Keratinocyte (primary cell): Measurements from ENCODE around the gene TAMALIN. TPM values are rescaled to one million over a fixed set of nuclear protein-coding genes. Genes with fewer than 3 reads are reported as not detected.

Experiments
- DNase-seq: peaks from one replicate; pipeline ENCODE4 v3.0.0-alpha.2; 2011; ENCODE audit warnings: low read depth, missing footprints, low spot score
- FAIRE-seq: peaks from 2 replicates; lab custom pipeline; 2011; peaks lifted over from hg19 to GRCh38; lab: Jason Lieb, UNC
- H2AFZ ChIP-seq: 2 replicates; pipeline ENCODE4 v1.6.0; 2012; ENCODE audit warnings: low read length, control low read depth, inconsistent platforms; ENCODE audit not compliant: control insufficient read depth
- H3K27ac ChIP-seq: 2 replicates; pipeline ENCODE4 v1.5.1; 2011; ENCODE audit warnings: low read length; ENCODE audit not compliant: control insufficient read depth, insufficient read depth
- H3K27me3 ChIP-seq: 3 replicates; pipeline ENCODE4 v1.6.0; 2011; ENCODE audit warnings: low read length; ENCODE audit not compliant: control insufficient read depth, insufficient read depth; ENCODE audit errors: extremely low read depth
- H3K36me3 ChIP-seq, 2 experiments: 2 replicates in 1 of 2; 3 replicates in 1 of 2; pipeline ENCODE4 v1.5.1; 2011; ENCODE audit warnings: low read length in 2 of 2, mild to moderate bottlenecking in 1 of 2; ENCODE audit not compliant: control insufficient read depth in 2 of 2, insufficient read depth in 2 of 2; ENCODE audit errors: extremely low read depth in 1 of 2
- H3K4me1 ChIP-seq: 3 replicates; pipeline ENCODE4 v1.5.1; 2011; ENCODE audit warnings: low read length; ENCODE audit not compliant: control insufficient read depth, insufficient read depth; ENCODE audit errors: extremely low read depth
- H3K4me2 ChIP-seq: 3 replicates; pipeline ENCODE4 v1.6.0; 2011; ENCODE audit warnings: low read depth, low read length; ENCODE audit not compliant: control insufficient read depth, insufficient read depth; ENCODE audit errors: extremely low read depth
- H3K4me3 ChIP-seq, 3 experiments: fragments of 200-600 bp in 1 of 3; sonication (generic) in 1 of 3; 2 replicates in 2 of 3; 3 replicates in 1 of 3; pipeline ENCODE4 v1.5.1; 2011 to 2016; ENCODE audit warnings: low read length in 3 of 3, mild to moderate bottlenecking in 3 of 3, control low read depth in 2 of 3, inconsistent platforms in 1 of 3, low read depth in 1 of 3, mixed read lengths in 1 of 3, mixed run types in 1 of 3, moderate library complexity in 1 of 3; ENCODE audit not compliant: control insufficient read depth in 2 of 3, insufficient read depth in 2 of 3; ENCODE audit errors: extremely low read depth in 1 of 3
- H3K79me2 ChIP-seq: 2 replicates; pipeline ENCODE4 v1.6.0; 2012; ENCODE audit warnings: low read length; ENCODE audit not compliant: control insufficient read depth, insufficient read depth
- H3K9ac ChIP-seq: 3 replicates; pipeline ENCODE4 v1.6.0; 2011; ENCODE audit warnings: low read length; ENCODE audit not compliant: control insufficient read depth, insufficient read depth; ENCODE audit errors: extremely low read depth
- H3K9me1 ChIP-seq: 3 replicates; pipeline ENCODE4 v1.6.0; 2011; ENCODE audit warnings: low read length; ENCODE audit not compliant: control insufficient read depth, insufficient read depth; ENCODE audit errors: extremely low read depth
- H3K9me3 ChIP-seq: 2 replicates; pipeline ENCODE4 v1.5.1; 2012; ENCODE audit warnings: low read depth, low read length; ENCODE audit not compliant: control insufficient read depth
- H4K20me1 ChIP-seq: 3 replicates; pipeline ENCODE4 v1.6.0; 2011; ENCODE audit warnings: low read length; ENCODE audit not compliant: control insufficient read depth, insufficient read depth; ENCODE audit errors: extremely low read depth
- EZH2 ChIP-seq: IDR thresholded peaks from one replicate; pipeline ENCODE4 v1.6.1; 2012; ENCODE audit warnings: inconsistent platforms, mild to moderate bottlenecking, low read length, moderate library complexity
- dilution Hi-C: fragments of 300-500 bp; cut with MboI; formaldehyde crosslinking; loops from one replicate; pipeline ENCODE4 v1.7.0; 2020; ENCODE audit warnings: low sequenced_read_pairs; ENCODE audit not compliant: extremely low pct_ligation_motif_present
- polyA plus RNA-seq, 5 experiments: library from polyadenylated mRNA; depleted of rRNA in 3 of 5; stranded (reverse) in 3 of 5; stranded (forward) in 1 of 5; unstranded in 1 of 5; fragments of >200 nt; gene quantifications; 1 replicate in 1 of 5; 2 replicates in 3 of 5; 3 replicates in 1 of 5; pipeline versions ENCODE4 v1.2.1 to v1.2.3, GENCODE V29; 2011 to 2012; ENCODE audit warnings: missing spikeins in 2 of 5, low read depth in 1 of 5, low replicate concordance in 1 of 5
- small RNA-seq, 3 experiments: library from RNA; depleted of rRNA; stranded (forward); fragments of <200 nt; gene quantifications; one replicate each; pipeline ENCODE3, GENCODE V24; 2012; ENCODE audit warnings: low read depth in 3 of 3, low replicate concordance in 1 of 3; ENCODE audit not compliant: insufficient read length in 3 of 3
- TF ChIP-seq, protein P1 (sequence below), 3 experiments: IDR thresholded peaks in 1 of 3; conservative IDR thresholded peaks in 1 of 3; optimal IDR thresholded peaks in 1 of 3; 2 replicates in 2 of 3; 3 replicates in 1 of 3; pipeline versions ENCODE3 to v1.5.1; 2011; ENCODE audit warnings: low read length in 3 of 3, mild to moderate bottlenecking in 3 of 3, moderate library complexity in 2 of 3, control low read depth in 1 of 3, inconsistent platforms in 1 of 3; ENCODE audit not compliant: insufficient read depth in 2 of 3; ENCODE audit errors: extremely low read depth in 1 of 3

The TAMALIN gene
- polyA plus RNA-seq, 1 donor (not counting 4 experiments of a cell fraction or from before 2014, with no cell fraction given): 0.54 TPM

GRCh38 chr12:52063981-52064649, 57.4 kb downstream of the TAMALIN start:
- Histone ChIP-seq H3K4me2 (no peak overlapping the region), H3K36me3 (no peaks in the 10 kb centered on the region), H2AFZ (no peak overlapping the region), H3K9me3 (no peaks in the 10 kb centered on the region), H3K27ac (no peak overlapping the region), H3K4me3 (no peak overlapping the region), H3K9me1 (no peaks in the 10 kb centered on the region), H3K9ac (no peak overlapping the region), H4K20me1 (no peaks in the 10 kb centered on the region), H3K27me3 (peaks cover 3% of the 10 kb centered on the region), H3K79me2 (no peaks in the 10 kb centered on the region), H3K4me1 (peaks cover under 1% of the 10 kb centered on the region)
- DNase-seq: no peak
- dilution Hi-C loops: no loop called here
- no peak for TF ChIP-seq EZH2
- TF ChIP-seq, protein P1, sequence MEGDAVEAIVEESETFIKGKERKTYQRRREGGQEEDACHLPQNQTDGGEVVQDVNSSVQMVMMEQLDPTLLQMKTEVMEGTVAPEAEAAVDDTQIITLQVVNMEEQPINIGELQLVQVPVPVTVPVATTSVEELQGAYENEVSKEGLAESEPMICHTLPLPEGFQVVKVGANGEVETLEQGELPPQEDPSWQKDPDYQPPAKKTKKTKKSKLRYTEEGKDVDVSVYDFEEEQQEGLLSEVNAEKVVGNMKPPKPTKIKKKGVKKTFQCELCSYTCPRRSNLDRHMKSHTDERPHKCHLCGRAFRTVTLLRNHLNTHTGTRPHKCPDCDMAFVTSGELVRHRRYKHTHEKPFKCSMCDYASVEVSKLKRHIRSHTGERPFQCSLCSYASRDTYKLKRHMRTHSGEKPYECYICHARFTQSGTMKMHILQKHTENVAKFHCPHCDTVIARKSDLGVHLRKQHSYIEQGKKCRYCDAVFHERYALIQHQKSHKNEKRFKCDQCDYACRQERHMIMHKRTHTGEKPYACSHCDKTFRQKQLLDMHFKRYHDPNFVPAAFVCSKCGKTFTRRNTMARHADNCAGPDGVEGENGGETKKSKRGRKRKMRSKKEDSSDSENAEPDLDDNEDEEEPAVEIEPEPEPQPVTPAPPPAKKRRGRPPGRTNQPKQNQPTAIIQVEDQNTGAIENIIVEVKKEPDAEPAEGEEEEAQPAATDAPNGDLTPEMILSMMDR (optimal IDR thresholded peaks at IDR 0.05 in 1 of 3, IDR thresholded peaks at IDR 0.05 in 1 of 3, conservative IDR thresholded peaks at IDR 0.05 in 1 of 3; ENCODE audit: extremely low read depth in 1 of 3, insufficient read depth in 2 of 3, low read length in 3 of 3): no peak
- no peak for FAIRE-seq

Small RNAs within 50 kb of the gene (small RNA-seq; reads per million reads assigned to genes)
- gene RNU6-574P: 0 to 0.33 (median 0.25) reads per million in 3 experiments

Other genes starting within 250 kb of the TAMALIN start
- not detected in 3 replicates for gene FIGNL2, start 158.2 kb upstream of the TAMALIN start, polyA plus RNA-seq
- not detected in 3 replicates for gene ANKRD33, start 118.8 kb upstream of the TAMALIN start, polyA plus RNA-seq
- gene ACVRL1, start 99.4 kb upstream of the TAMALIN start, polyA plus RNA-seq: not detected in 3 replicates
- 11.8 to 15.3 TPM (median 12.7 TPM) in 3 replicates for gene ACVR1B, start 55.2 kb upstream of the TAMALIN start, polyA plus RNA-seq
- gene NR4A1, start 44.5 kb downstream of the TAMALIN start, polyA plus RNA-seq: 0.69 to 7.8 TPM (median 3.9 TPM) in 3 replicates
- gene ATG101, start 63.0 kb downstream of the TAMALIN start, polyA plus RNA-seq: 62.7 to 74.7 TPM (median 73.9 TPM) in 3 replicates
- not detected in 3 replicates for gene SMIM41, start 72.8 kb downstream of the TAMALIN start, polyA plus RNA-seq
- gene KRT80, start 185.1 kb downstream of the TAMALIN start, polyA plus RNA-seq: 3.3 to 7.2 TPM (median 4.1 TPM) in 3 replicates
- 112 to 224 TPM (median 117 TPM) in 3 replicates for gene KRT7, start 226.3 kb downstream of the TAMALIN start, polyA plus RNA-seq